Inflammatory macrophage treated with lipopolysaccharide for 4 hours (primary cell): ENCODE data around the gene STT3B.
A peak's percentile ranks its signal among the peaks of the same experiment; 100 is the strongest.

ENCODE experiments used
- DNase-seq: peaks from one replicate; pipeline ENCODE4 v3.0.0-alpha.2; 2020

STT3B gene

DNA sequence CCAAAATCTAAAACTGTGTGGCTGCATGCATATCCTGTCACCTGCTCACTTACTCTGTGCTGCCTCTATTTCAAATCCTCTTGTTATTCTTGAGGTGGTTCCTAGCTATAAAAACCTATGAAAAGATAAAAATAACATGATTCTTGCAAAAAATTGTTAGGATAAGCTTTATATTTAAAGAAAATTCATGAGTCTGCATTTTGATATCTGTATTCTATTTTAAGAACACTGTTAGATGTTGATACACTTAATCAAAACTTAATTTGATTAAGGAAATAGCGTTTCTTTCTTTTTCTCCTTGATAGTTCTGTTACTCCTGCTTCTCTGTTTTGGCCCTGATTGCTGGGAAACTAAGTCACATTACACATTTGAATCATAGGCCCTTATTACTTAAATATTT is 22.5 kb downstream of the STT3B start:
- no peak for DNase-seq

DNA sequence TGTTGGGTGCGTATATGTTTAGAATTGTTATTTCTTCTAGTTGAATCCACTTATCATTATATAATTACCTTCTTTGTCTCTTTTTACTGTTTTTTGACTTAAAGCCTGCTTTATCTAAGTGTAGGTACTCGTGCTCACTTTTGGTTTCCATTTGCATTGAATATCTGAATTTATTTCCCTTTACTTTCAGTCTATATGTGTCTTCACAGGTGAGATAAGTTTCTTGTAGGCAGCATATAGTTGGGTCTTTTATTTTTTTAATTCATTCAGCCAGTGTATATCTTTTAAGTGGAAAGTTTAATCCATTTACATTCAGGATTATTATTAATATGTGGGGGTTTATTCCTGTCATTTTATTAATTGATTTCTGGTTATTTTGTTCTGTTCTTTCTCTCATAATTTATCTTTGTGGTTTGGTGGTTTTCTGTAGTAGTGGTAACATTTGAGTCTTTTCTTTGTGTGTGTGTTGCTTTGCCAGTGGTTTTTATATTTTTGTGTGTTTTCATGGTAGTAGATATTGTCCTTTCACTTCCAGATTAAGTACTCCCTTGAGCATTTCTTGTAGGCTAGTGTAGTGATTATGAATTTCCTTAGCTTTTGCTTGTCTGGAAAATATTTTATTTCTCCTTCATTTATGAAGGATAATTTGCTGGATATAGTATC is 27.3 kb downstream of the STT3B start:
- no peak for DNase-seq

DNA sequence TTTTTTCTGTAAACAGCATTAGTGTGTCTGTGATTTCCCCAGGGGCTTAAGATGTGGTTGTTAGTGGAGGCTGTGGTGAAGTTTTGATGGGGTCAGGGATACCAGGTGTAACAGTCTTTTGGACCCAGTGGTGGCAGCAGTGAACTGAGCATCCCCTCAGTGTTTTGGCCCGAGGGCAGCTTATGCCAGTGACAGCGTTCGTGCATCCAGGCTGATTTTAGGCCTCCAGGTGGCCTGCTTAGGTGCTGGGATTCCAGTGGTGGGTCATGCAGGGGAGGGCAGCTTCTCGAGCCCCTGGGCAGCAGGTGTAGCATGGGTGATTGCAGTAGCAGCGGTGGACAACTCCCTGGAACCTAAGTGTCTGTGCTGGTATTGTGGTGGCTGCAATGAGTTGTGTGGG is 29.2 kb downstream of the STT3B start:
- DNase-seq, result no peak

DNA sequence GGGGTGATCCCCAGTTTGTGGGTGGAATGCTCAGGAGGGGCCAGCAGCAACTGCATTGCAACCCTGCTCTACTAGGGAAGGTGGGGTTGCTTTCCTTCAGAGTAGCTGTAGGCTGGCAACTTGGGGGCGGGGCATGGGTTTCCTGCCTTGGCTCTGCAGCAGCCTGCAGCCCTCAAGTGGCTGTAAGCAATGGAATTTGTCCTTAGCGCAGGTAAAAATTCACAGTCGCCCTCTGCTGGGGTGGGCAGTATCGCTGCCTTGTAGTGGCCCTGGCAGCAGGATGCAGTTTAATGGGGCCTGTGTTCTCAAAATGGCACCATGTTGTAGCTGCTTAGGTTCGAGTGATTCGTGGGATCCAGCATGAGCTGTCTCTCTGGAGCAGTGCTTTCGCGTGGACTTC is 29.8 kb downstream of the STT3B start:
- no peak for DNase-seq

DNA sequence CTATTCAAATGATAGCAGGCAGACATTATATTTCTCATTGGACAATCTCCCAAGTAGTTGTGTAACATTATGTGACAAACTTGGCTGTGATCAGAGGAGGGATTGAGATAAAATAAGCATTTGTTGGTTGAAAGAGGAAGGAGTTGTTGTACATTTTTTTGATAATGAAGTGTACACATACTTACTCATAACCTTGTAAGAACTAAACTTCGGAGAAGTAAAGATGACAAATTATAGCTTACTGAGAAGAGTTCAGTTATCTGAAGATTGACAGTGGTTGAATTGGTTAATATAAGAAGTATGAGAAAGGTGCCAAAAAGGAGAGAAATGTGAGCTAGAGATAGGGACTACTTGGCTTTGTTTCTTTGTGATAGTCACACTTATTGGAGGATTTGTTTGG is 32.6 kb downstream of the STT3B start:
- peak; percentile 79 for DNase-seq

DNA sequence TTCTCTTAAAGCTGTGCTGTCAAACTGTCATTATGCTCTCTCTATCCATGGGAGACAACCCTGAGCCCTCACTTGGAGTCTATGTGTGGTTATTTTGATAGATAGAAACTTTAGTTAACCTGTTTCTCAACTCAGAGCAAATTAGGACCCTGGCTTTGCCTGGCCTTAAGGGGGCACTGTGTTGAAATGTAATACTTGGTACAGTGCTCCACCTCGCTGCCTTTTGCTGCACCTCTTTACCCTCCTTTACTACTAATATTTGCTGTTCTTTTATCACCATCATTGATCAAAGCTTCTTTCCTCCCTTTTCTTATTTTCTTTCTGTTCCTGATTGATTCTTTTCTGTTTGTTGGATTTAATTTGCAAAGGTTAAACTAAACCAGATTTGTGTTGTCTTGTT is 34.3 kb downstream of the STT3B start:
- DNase-seq, result no peak

DNA sequence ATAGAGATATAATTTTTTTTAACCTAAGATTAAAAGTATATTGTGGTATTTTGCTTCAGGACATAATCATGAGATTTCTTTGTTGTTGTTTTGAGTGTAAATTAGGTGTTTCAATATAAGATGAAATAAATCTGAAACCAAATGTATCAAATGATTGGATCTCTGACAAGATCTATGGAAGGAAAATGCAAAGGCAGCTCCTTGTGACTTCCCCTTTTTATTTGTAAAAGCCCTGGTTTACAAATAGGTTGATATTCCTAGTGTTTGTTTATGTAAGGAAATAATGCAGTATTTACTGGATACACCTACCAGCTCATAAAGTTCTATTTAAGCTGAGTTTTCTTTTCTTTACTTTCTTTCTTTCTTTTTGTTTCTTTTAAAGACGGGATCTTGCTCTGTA is 35.9 kb downstream of the STT3B start:
- no peak for DNase-seq

DNA sequence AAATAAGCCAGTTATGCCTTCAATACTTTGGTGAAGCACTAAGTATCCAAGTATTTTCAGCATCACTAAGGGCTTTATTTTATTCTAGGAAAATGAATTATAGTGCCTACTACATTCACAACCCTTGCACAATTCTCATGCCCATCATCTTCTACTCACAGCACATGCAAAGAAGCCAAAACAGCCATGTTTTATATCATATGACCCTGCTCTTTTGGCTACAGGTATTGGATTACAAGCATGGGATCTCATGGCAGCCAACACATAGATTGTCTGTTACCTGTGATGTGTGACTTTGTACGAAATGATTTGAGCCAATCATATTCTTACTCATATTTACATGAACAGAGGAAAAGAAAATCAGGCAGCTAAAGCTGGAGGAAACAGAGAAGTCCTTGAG is 38.6 kb downstream of the STT3B start:
- DNase-seq, result no peak

DNA sequence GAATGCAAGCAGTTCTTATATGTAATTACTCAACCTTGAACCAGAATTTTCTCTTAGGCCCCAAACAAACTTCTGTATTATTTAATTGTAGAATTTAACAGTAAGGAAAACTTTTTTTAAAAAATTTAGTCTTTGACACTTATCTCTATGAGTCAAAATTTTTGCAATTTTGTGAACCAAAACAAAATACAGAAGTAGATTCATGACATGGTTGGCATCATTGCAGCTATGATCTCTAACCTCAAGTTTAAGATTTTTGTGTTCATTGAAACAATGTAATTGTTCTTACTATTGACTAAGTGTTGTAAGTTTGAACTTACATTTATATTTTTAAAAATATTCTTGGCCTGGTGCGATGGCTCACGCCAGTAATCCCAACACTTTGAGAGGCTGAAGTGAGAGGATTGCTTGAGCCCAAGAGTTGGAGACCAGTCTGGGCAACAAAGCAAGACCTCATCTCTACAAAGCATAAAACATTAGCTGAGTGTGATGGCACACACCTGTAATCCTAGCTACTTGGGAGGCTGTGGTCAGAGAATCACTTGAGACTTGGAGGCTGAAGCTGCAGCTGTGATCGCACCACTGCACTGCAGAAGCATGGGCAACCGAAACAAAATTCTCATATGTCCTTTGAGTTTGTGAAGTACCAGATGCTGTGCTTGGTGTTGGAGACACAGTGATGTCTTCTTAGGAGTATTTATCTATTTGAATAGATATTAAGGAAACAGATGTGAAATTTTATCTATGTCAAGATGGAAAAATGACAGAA is 39.7 kb downstream of the STT3B start:
- DNase-seq, result peak; percentile 45

DNA sequence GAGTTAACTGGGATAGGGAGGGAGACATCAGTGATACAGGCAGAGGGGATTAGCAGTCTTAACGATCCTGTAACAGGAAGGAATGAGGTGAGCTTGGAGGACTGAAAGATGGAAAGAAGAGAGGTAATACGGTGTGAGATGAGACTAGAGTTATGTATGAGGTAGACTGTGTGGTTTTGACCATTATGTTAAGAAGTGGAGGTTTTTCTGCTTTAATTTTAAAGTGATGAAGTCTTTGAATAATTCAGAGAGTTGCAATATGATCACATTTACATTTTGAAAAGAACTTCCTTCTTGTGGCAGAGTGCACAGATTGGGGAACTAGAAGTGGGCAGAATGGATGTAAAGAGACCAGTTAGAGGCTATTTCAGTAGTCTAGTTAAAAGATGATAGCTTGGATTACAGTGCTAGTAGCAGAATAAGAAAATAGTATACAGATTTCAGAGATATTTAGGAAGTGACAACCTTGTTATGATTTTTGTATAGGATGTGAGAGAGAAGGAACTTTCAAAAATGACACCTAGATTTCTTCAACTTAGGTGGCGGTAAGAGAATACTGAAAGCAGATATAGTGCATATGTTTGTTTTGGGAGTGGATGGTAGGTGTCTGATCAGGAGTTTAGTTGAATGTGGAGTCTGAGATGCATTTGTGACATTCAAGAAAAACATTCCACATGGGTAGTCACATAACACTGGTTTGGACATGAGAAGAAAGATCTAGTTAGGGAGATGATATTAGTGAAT is 40.5 kb downstream of the STT3B start:
- peak; percentile 65 for DNase-seq

DNA sequence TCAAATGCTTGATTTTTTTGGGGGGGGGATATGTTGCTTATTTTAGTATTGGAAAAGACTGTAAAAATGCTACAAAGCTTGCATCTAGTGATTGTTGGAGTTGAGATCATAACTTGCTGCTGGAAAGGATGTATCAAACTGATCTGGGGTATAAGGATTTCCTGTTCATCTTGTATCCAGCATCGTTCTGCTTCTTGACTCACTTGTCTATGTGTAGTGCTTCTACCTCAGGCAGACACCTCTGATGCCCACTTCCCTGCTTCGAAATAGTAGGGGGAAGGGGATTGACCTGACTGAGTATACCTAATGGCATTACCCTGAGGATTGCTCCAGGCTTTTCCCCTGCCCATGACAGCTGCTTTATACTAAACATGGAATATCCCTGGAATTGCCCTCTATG is 42.7 kb downstream of the STT3B start:
- DNase-seq, result peak; percentile 6

DNA sequence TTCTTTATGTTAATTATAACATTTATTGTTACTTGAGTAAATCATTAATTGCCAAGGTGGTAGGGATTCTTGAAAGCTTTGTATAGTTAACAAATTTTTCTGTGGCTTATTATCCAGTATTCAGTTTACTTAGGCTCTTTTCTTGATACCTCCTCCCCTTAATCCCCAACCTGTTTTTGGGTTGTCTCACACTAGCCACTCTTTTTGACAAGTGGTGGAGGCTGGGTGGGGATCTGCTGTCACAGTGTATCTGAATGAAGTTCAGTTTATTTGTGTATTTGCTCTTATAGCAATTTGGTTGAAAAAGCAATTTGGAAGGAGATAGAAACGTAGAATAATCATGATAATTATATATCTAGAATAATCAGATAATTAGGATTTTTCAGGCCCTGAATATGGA is 43.8 kb downstream of the STT3B start:
- no peak for DNase-seq

DNA sequence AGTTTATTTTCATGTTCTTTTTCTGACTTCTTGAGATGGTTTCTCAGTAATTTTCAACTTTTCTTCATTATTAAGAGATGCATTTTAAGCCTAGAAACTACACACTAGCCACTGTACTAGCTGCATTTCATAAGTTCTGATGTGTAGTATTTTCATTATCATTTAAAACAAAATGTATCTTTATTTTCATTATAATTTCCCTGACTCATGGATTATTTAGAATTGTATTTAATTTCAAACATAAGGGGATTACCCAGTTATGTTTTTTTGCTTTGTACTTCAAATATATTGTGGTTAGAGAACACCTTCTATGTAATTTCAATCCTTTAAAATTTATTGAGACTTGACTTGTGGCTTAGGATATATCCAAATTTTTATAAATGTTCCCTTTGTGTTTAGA is 44.5 kb downstream of the STT3B start:
- DNase-seq, result no peak

DNA sequence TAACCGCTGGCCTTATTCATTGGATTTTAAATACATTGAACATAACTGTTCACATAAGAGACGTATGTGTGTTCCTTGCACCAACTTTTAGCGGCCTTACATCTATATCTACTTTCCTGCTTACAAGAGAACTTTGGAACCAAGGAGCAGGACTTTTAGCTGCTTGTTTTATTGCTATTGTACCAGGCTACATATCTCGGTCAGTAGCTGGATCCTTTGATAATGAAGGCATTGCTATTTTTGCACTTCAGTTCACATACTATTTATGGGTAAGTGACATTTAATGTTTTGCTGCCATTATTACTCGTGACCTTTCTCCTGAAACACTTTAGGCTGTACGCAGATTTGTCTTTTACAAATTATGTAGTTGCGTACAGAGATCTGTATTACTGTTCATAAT is 47.1 kb downstream of the STT3B start:
- no peak for DNase-seq

DNA sequence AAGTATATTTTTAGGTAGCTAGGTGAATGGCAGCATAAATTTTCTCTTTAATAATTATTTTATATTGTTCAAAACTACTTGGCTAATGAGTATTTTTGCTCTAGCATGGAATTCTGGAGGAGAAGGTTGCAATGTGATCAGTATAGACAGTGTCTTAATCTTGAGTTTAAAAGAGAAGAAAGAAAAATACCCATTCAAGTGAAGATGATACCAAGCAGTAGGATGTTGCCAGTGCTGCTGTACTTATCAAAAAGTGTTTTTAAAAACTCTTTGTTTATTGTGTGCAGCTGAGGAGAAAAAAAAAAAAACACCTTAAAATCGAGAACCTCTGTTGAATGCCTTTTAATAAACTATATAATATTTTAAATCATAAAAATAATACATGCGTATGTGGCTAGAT is 47.9 kb downstream of the STT3B start:
- no peak for DNase-seq

DNA sequence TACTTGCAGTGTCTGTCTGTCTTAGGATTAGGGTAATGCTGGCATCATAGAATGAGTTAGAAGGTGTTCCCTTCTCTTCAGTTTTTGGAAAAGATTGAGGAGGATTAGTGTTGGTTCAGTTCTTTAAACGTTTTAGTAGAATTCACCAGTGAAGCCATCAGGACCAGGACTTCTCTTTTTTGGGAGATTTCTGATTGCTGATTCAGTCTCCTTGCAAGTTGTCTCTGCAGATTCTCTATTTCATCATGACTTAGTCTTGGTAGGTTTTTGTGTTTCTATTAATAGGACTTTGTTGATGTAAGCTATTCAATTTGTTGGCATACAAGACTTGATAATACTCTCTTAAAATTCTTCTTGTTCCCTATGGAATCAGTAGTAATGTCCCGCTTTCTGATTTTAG is 48.9 kb downstream of the STT3B start:
- DNase-seq, result peak; percentile 74

DNA sequence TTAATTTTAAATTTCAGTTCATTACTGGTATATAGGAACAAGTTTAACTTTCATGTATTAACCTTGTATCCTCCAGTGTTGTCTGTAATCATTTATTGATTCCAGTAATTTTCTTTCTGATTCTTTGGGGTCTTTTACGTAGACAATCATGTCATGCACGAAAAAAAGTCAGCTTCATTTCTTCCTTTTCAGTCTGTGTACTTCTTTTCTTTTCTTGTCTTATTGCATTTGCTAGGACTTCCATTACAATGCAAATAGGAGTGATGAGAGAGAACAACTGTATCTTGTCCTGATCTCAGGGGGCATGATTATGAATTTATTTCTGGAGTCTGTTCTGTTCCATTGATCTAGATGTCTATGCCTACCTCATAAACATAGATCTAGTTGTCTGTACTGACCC is 56.5 kb downstream of the STT3B start:
- no peak for DNase-seq

DNA sequence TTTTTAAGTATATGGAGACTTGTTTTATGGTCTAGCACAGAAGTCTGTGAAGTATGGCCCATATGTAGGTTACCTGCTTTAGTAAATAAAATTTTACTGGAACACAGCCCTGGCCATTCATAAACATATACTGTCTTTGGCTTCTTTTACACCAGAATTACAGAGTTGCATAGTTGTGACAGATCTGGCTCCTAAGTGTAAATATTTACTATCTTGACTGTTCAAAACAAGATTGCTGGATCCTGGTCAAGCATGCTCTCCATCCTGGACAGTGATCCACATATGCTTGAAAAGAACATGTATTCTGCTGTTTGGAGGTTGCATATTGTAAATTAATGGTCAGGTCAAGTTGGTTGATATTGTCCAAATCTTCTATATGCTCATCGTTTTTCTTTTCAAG is 57.9 kb downstream of the STT3B start:
- DNase-seq, result no peak

DNA sequence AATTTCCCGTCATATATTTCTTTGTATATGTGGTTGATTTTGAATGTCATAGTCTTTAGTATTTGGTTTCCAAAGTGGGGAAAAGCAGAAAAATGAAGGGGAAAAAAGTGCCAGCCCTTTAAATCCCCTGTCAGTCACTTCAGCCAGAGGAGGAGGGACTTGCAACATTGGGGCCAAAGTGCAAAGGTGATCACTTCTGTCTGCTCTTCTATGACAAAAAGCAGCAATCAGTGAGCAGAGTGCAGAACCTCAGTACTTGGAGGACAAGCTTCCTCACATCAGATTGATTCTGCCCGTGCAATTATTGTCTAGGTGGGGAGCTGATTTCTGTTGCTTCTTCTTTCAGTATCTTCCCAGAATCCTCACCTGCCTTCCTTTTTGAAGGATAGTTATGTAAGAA is 60.0 kb downstream of the STT3B start:
- DNase-seq, result no peak

DNA sequence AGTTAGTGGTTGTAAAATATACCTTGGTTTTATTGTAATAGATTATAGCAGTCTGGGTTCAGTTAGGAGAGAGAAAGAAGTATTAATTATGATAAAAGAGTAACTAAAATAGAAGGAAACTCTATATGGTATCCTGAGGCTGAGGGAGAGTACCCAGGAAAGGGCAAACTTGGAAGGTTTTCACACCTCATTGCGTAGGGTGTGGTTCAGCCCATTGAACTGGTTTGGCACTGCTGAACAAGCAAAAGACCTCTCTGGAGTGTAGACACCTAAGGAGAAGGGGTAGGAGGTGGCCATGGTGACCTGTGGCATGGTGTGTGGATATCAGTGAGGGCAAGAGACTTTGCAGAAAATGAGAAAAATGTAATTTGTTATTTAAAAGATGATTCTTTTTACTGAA is 63.5 kb downstream of the STT3B start:
- DNase-seq, result no peak

DNA sequence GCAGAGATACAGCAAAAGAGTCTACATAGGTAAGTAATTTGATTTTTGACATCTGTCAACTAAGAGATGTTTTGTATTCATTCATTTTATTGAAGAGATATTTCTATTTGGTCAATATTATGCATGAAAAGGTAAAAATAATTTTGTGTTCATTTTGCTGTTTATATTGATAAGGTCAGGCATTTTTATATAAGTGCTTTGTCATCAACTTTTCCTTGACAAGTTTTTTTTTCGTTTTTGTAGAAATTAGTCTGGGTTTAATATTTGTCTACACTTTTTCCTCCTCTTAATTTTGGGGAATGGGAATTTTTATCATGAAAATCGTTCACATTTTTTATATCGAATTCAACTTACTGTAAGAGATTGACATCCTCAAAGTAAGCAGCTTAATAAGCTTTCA is 67.7 kb downstream of the STT3B start:
- DNase-seq, result no peak

DNA sequence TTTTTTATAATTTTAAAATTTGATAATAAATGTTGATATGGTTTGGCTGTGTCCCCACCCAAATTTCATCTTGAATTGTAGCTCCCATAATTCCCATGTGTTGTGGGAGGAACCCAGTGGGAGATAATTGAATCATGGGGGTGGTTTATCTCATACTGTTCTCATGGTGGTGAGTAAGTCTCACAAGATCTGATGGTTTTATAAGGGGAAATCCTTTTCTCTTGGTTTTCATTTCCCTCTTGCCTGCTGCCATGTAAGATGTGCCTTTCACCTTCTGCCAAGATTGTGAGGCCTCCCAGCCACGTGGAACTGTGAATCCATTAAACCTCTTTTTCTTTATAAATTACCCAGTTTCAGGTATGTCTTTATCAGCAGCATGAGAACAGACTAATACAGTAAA is 72.6 kb downstream of the STT3B start:
- DNase-seq, result peak; percentile 40

DNA sequence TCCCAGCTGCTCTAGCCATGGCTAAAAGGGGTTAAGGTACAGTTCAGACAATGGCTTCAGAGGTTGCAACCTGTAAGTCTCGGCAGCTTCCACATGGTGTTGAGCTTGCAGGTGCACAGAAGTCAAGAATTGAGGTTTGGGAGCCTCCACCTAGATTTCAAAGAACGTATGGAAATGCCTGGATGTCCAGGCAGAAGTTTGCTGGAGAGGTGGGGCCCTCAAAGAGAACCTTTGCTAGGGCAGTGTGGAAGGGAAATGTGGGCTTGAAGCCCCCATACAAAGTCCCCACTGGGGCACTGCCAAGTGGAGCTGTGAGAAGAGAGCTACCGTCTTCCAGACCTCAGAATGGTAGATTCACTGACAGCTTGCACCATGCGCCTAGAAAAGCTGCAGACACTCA is 73.7 kb downstream of the STT3B start:
- no peak for DNase-seq

DNA sequence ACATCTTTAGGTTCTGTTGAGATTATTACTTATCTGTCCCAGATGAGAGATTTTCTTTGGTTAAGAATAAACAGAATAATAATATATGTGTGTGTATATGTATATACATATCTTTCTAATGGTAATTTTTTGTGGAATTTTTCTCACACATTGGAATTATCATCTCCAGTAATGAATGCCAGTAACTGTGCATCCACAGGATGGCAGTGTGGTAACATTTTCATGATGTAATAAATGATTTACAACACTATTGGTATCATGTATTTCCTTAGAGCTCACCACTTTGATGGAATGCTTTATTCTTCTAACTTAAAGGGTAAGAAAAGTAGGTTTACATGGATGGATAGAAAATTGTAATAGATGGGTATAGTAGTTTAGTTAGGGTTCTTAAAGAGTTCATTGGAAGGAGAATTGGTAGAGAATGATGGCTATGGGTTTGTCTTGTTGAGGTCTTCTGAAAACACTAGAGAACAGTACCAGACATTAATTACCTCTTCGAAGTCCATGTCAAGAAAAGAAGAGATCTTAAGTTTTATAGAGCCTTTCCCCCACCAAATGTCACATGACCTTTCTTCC is 78.1 kb downstream of the STT3B start:
- DNase-seq, result peak; percentile 62
